ENCODE data around the gene CRB2. TPM values are rescaled to one million over a fixed set of nuclear protein-coding genes. Genes with fewer than 3 reads are reported as not detected.

CRB2 gene
- total and polyA plus RNA-seq, 2 of the 13 experiments (the other 11 are each of a cell fraction or from before 2014, with no cell fraction given) = 0.01 to 0.29 TPM

DNA sequence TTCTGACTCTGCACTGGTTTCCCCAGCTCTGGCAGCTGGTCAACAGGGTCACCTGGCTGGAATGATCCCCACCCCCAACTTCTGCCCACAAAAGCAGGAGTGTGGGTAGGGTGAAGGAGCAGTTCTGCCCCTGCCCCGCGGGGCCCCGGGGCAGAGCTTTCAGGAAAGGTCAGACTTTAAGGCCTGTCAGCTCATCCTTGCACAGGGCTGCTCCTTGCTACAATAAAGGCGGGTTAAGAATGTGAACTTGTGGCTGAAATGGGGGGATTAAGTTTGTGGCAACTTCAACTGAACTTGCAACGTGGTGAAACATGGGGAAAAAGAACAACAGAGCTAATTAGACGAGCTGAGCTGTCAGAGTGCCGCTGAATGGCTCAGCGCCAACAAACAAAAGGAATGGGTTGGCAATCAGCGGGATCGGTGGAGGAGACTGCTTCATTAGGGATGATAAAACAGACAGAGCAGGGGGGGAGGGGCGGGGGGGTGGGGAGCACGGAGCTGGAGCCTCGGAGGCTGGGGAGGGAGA is 50.8 kb downstream of the CRB2 start:
- Histone ChIP-seq H3K4me1 (ENCODE audit: insufficient read depth, low read length) (no peaks in the 10 kb centered on the region), H4K20me1 (ENCODE audit: insufficient read depth, low read length) (no peaks in the 10 kb centered on the region), H3K36me3 (replicated peaks in 1 of 2; ENCODE audit: control insufficient read depth in 1 of 2, insufficient read depth in 2 of 2, low read length in 2 of 2) (peaks cover 2 to 4% of the 10 kb centered on the region in 2 experiments; a peak in 2 of 5 replicates), H3K79me2 (ENCODE audit: insufficient read depth, low read length) (no peaks in the 10 kb centered on the region), H3K27me3 (ENCODE audit: control insufficient read depth in 1 of 2, insufficient read depth in 2 of 2, low read length in 2 of 2) (no peaks in the 10 kb centered on the region), H3K4me3 (replicated peaks in 1 of 3; ENCODE audit: insufficient read depth in 1 of 3, low read depth in 2 of 3, low read length in 3 of 3) (no peak overlapping the region), H3K9ac (ENCODE audit: insufficient read depth, low read depth, low read length) (no peak overlapping the region), H2AFZ (ENCODE audit: low read length) (no peak overlapping the region), H3K9me3 (ENCODE audit: low read length) (no peaks in the 10 kb centered on the region), H3K27ac (ENCODE audit: extremely low read length, insufficient read depth, low read length) (no peak overlapping the region), H3K4me2 (ENCODE audit: low read depth, low read length) (no peak overlapping the region)
- CTCF ChIA-PET (ENCODE audit: low intra/inter-chr PET ratio, low total read pairs) = no interaction called here
- ATAC-seq (no peak), FAIRE-seq (no peak), DNase-seq (ENCODE audit: low spot score) (no peak)
- POLR2A ChIA-PET = no interaction called here
- no TSS peak for BruUV-seq (replicated peaks)
- 94% methylated on average over 13 of the region's 13 CpGs for WGBS (ENCODE audit: low lambda C conversion rate)
- intact Hi-C loops (cut with micrococcal nuclease; ENCODE audit: unreplicated experiment) (no loop called here), in situ Hi-C loops (cut with HindIII; ENCODE audit: extremely low pct_ligation_motif_present, low pct_unique_long_range_greater_than_20kb) (loop anchor here (10.0 to 25.0 kb wide), 2 partner anchors 98 to 631 kb away; no protein-coding TSS in a partner anchor)
- TF ChIP-seq ZNF724P (CRISPR knock-in tag; IDR thresholded peaks at IDR 0.05; ENCODE audit: borderline replicate concordance) (no peak), ZNF432 (CRISPR knock-in tag; IDR thresholded peaks at IDR 0.05; ENCODE audit: borderline replicate concordance) (no peak), FOXP1 (IDR thresholded peaks at IDR 0.05) (no peak), FOXP1 (CRISPR knock-in tag; IDR thresholded peaks at IDR 0.05) (no peak), MED1 (CRISPR knock-in tag; IDR thresholded peaks at IDR 0.05) (no peak), MTF1 (CRISPR knock-in tag; IDR thresholded peaks at IDR 0.05) (no peak), CENPX (CRISPR knock-in tag; IDR thresholded peaks at IDR 0.05) (no peak), ZNF768 (CRISPR knock-in tag; IDR thresholded peaks at IDR 0.05) (no peak), RBM39 (IDR thresholded peaks at IDR 0.05; ENCODE audit: low read depth, low read length, poor library complexity, severe bottlenecking) (no peak)
- TF ChIP-seq, protein P1, sequence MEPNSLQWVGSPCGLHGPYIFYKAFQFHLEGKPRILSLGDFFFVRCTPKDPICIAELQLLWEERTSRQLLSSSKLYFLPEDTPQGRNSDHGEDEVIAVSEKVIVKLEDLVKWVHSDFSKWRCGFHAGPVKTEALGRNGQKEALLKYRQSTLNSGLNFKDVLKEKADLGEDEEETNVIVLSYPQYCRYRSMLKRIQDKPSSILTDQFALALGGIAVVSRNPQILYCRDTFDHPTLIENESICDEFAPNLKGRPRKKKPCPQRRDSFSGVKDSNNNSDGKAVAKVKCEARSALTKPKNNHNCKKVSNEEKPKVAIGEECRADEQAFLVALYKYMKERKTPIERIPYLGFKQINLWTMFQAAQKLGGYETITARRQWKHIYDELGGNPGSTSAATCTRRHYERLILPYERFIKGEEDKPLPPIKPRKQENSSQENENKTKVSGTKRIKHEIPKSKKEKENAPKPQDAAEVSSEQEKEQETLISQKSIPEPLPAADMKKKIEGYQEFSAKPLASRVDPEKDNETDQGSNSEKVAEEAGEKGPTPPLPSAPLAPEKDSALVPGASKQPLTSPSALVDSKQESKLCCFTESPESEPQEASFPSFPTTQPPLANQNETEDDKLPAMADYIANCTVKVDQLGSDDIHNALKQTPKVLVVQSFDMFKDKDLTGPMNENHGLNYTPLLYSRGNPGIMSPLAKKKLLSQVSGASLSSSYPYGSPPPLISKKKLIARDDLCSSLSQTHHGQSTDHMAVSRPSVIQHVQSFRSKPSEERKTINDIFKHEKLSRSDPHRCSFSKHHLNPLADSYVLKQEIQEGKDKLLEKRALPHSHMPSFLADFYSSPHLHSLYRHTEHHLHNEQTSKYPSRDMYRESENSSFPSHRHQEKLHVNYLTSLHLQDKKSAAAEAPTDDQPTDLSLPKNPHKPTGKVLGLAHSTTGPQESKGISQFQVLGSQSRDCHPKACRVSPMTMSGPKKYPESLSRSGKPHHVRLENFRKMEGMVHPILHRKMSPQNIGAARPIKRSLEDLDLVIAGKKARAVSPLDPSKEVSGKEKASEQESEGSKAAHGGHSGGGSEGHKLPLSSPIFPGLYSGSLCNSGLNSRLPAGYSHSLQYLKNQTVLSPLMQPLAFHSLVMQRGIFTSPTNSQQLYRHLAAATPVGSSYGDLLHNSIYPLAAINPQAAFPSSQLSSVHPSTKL (CRISPR knock-in tag; IDR thresholded peaks at IDR 0.05) = no peak
- TF ChIP-seq, protein P2, sequence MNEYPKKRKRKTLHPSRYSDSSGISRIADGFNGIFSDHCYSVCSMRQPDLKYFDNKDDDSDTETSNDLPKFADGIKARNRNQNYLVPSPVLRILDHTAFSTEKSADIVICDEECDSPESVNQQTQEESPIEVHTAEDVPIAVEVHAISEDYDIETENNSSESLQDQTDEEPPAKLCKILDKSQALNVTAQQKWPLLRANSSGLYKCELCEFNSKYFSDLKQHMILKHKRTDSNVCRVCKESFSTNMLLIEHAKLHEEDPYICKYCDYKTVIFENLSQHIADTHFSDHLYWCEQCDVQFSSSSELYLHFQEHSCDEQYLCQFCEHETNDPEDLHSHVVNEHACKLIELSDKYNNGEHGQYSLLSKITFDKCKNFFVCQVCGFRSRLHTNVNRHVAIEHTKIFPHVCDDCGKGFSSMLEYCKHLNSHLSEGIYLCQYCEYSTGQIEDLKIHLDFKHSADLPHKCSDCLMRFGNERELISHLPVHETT (CRISPR knock-in tag; conservative IDR thresholded peaks at IDR 0.05) = no peak
- TF ChIP-seq, protein P3, sequence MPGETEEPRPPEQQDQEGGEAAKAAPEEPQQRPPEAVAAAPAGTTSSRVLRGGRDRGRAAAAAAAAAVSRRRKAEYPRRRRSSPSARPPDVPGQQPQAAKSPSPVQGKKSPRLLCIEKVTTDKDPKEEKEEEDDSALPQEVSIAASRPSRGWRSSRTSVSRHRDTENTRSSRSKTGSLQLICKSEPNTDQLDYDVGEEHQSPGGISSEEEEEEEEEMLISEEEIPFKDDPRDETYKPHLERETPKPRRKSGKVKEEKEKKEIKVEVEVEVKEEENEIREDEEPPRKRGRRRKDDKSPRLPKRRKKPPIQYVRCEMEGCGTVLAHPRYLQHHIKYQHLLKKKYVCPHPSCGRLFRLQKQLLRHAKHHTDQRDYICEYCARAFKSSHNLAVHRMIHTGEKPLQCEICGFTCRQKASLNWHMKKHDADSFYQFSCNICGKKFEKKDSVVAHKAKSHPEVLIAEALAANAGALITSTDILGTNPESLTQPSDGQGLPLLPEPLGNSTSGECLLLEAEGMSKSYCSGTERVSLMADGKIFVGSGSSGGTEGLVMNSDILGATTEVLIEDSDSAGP (CRISPR knock-in tag; IDR thresholded peaks at IDR 0.05; ENCODE audit: borderline replicate concordance) = no peak
- TF ChIP-seq, protein P4, sequence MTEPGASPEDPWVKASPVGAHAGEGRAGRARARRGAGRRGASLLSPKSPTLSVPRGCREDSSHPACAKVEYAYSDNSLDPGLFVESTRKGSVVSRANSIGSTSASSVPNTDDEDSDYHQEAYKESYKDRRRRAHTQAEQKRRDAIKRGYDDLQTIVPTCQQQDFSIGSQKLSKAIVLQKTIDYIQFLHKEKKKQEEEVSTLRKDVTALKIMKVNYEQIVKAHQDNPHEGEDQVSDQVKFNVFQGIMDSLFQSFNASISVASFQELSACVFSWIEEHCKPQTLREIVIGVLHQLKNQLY (CRISPR knock-in tag; IDR thresholded peaks at IDR 0.05) = no peak
